ENCODE results near the gene C11orf21. TPM values are rescaled to one million over a fixed set of nuclear protein-coding genes. Genes with fewer than 3 reads are reported as not detected.

The C11orf21 gene
- total and polyA plus RNA-seq, 2 of the 8 experiments (the other 6 are each of a cell fraction or from before 2014, with no cell fraction given), result not detected

DNA sequence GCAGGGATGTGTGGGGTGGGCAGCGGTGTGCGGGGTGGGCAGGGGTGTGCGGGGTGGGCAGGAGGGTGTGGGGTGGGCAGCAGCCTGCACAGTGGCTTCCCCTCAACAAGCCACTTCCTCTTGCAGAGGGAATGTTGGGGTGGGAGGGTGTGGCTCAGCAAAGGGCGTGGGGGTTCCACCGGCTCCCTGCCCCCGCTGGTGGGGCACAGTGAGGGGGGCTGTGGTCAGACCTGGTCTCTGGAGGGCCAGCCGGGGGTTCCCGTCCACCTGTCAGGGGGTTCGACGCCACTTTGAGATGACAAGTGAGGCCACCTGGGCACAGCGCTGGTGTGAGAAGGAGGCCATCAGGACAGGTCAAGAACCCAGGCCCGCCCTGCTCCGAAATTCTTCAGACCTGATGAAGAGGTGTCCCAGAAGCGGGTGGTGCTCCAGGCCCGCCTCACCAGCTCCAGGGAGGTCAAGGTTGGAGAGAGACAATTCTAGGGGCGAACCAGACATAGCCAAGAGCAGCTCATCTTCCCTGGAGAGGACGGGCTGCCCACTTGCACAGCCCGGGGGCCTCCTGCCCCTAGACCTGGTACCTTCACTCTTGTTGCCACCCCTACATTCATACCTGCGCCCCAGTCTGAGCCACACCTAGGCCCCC lies 1.3 kb downstream of the C11orf21 start:
- no peaks in the 10 kb centered on the region for H3K79me1 ChIP-seq (ENCODE audit: low read depth, low read length)
- no peaks in the 10 kb centered on the region for H3K36me3 ChIP-seq (ENCODE audit: control insufficient read depth in 2 of 4, insufficient read depth in 4 of 4, low read length in 3 of 4)
- H3K23ac ChIP-seq (ENCODE audit: insufficient read length), result no peak overlapping the region
- H3K23me2 ChIP-seq (ENCODE audit: low read depth, low read length), result no peaks in the 10 kb centered on the region
- H3K56ac ChIP-seq (replicated peaks; ENCODE audit: insufficient read length, low read depth, low read length), result no peak overlapping the region
- H3K4me1 ChIP-seq (replicated peaks in 1 of 4; ENCODE audit: control insufficient read depth in 3 of 4, insufficient read depth in 4 of 4, low read length in 3 of 4), result no peaks in the 10 kb centered on the region
- ChIA-PET POLR2A (ENCODE audit: partially characterized antibody) (no interaction called here), CTCF (ENCODE audit: partially characterized antibody) (interaction anchor here (0.6 to 14.9 kb wide), 19 partner anchors 10 to 424 kb away, joined by 3 to 333 read pairs (median 9); partner anchors contain the start of gene TH)
- no peak overlapping the region for H3K18ac ChIP-seq (ENCODE audit: extremely low read depth, low read length)
- H2BK15ac ChIP-seq (ENCODE audit: low read length), result no peak overlapping the region
- H2BK12ac ChIP-seq (ENCODE audit: low read depth, low read length), result no peak overlapping the region
- peaks cover 0 to 2% (median 0%) of the 10 kb centered on the region in 4 experiments; a peak in 1 of 7 replicates for H3K27me3 ChIP-seq (replicated peaks in 1 of 4; ENCODE audit: control insufficient read depth in 3 of 4, extremely low read depth in 1 of 4, insufficient read depth in 3 of 4, low read length in 3 of 4)
- H2BK5ac ChIP-seq (ENCODE audit: low read depth, low read length), result no peak overlapping the region
- no peak overlapping the region for H3K4me2 ChIP-seq (ENCODE audit: insufficient read depth in 1 of 2, low read depth in 2 of 2, low read length in 2 of 2)
- no peak overlapping the region for H4K8ac ChIP-seq (ENCODE audit: extremely low read depth, insufficient read depth, low read length)
- DNase-seq (ENCODE audit: low read depth in 1 of 2, low spot score in 2 of 2), result no peak
- H4K5ac ChIP-seq (ENCODE audit: insufficient read length, low read depth, low read length), result no peak overlapping the region
- no peak overlapping the region for H3K14ac ChIP-seq (ENCODE audit: insufficient read length)
- no peaks in the 10 kb centered on the region for H3K79me2 ChIP-seq (ENCODE audit: control insufficient read depth in 1 of 2, insufficient read depth in 2 of 2, low read length in 2 of 2)
- no peak overlapping the region for H2BK120ac ChIP-seq (replicated peaks; ENCODE audit: low read depth, low read length)
- no peaks in the 10 kb centered on the region for H3K9me3 ChIP-seq (ENCODE audit: insufficient read depth in 2 of 2, low read depth in 1 of 2, low read length in 1 of 2)
- 91% methylated on average over 12 of the region's 19 CpGs; no CpG with 5 or more reads in 1 of the 2 experiments for WGBS, 2 experiments (ENCODE audit: extremely low coverage in 1 of 2, insufficient coverage in 1 of 2, insufficient read length in 1 of 2, insufficient replicate concordance in 2 of 2, low coverage in 1 of 2, low lambda C conversion rate in 2 of 2, missing lambda C conversion rate in 1 of 2)
- no peak overlapping the region for H2BK20ac ChIP-seq (ENCODE audit: low read length)
- H3K4ac ChIP-seq (replicated peaks; ENCODE audit: insufficient read length, low read depth, low read length), result no peak overlapping the region
- H3K4me3 ChIP-seq (ENCODE audit: extremely low read depth in 1 of 4, insufficient read depth in 2 of 4, low read depth in 3 of 4, low read length in 4 of 4), result no peak overlapping the region
- H3K27ac ChIP-seq (ENCODE audit: low read depth, low read length), result no peak overlapping the region
- no peak overlapping the region for H2AFZ ChIP-seq (ENCODE audit: low read length)
- H4K91ac ChIP-seq (replicated peaks; ENCODE audit: insufficient read length, low read length), result no peak overlapping the region
- peaks cover 0 to 2% of the 10 kb centered on the region in 2 experiments for H4K20me1 ChIP-seq (replicated peaks in 1 of 2; ENCODE audit: control insufficient read depth in 1 of 2, insufficient read depth in 2 of 2, low read length in 2 of 2)
- no peak overlapping the region for H3K9ac ChIP-seq (replicated peaks in 1 of 4; ENCODE audit: extremely low read depth in 1 of 4, low read depth in 3 of 4, low read length in 3 of 4)
- no peak overlapping the region for H2AK5ac ChIP-seq (ENCODE audit: low read depth, low read length)
- FAIRE-seq, result no peak
- TF ChIP-seq RAD21 (IDR thresholded peaks at IDR 0.05 in 1 of 2, conservative IDR thresholded peaks at IDR 0.05 in 1 of 2; ENCODE audit: low read depth in 2 of 2, low read length in 2 of 2) (no peak), POLR2AphosphoS5 (IDR thresholded peaks at IDR 0.05; ENCODE audit: low read depth, low read length) (no peak), RNF2 (IDR thresholded peaks at IDR 0.05; ENCODE audit: borderline replicate concordance, low read depth, low read length, missing control alignments, poor library complexity, severe bottlenecking) (no peak), RBBP5 (IDR thresholded peaks at IDR 0.05; ENCODE audit: borderline replicate concordance, low read depth, low read length) (no peak), NRF1 (IDR thresholded peaks at IDR 0.05; ENCODE audit: low read depth, low read length) (no peak), EGR1 (IDR thresholded peaks at IDR 0.05; ENCODE audit: borderline replicate concordance, low read depth, low read length) (no peak), MAFK (IDR thresholded peaks at IDR 0.05; ENCODE audit: low read depth, low read length) (no peak), RFX5 (IDR thresholded peaks at IDR 0.05; ENCODE audit: borderline replicate concordance, low read depth, low read length) (no peak), SP2 (IDR thresholded peaks at IDR 0.05; ENCODE audit: low read length) (no peak), PHF8 (conservative IDR thresholded peaks at IDR 0.05; ENCODE audit: low read depth, low read length) (no peak)
- TF ChIP-seq, protein P1, sequence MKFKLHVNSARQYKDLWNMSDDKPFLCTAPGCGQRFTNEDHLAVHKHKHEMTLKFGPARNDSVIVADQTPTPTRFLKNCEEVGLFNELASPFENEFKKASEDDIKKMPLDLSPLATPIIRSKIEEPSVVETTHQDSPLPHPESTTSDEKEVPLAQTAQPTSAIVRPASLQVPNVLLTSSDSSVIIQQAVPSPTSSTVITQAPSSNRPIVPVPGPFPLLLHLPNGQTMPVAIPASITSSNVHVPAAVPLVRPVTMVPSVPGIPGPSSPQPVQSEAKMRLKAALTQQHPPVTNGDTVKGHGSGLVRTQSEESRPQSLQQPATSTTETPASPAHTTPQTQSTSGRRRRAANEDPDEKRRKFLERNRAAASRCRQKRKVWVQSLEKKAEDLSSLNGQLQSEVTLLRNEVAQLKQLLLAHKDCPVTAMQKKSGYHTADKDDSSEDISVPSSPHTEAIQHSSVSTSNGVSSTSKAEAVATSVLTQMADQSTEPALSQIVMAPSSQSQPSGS (IDR thresholded peaks at IDR 0.05; ENCODE audit: low read length), result no peak

All from H1 (cell line).